Common myeloid progenitor, CD34-positive (primary cell): ENCODE measurements around the gene CD109.
A peak's percentile ranks its signal among the peaks of the same experiment; 100 is the strongest.
"Not testable (repeated sequence)": the region's sequence is repeated elsewhere in the genome, so short reads cannot be mapped to it uniquely, and the experiment has no call there.

Experiments used
- CTCF ChIA-PET: fragments of 350-600 bp; sonication (Branson Sonifier 250); formaldehyde crosslinking; loops from one replicate; lab custom pipeline; 2021; ENCODE audit warnings: antibody characterized with exemption; lab: Charles Lee
- POLR2A ChIA-PET: fragments of 350-600 bp; sonication (Branson Sonifier 250); formaldehyde crosslinking; loops from one replicate; lab custom pipeline; 2021; ENCODE audit warnings: antibody characterized with exemption; lab: Charles Lee
- DNase-seq, 3 donors: peaks; one replicate each; pipeline versions ENCODE4 v3.0.0 to v3.0.0-alpha.2; 2013
- H3K27ac ChIP-seq, 2 experiments: 1 replicate in 1 of 2; 2 replicates in 1 of 2; pipeline ENCODE4 v1.7.0; 2013; ENCODE audit warnings: inconsistent platforms in 2 of 2, low read length in 2 of 2, mild to moderate bottlenecking in 2 of 2, low read depth in 1 of 2, moderate library complexity in 1 of 2; ENCODE audit not compliant: severe bottlenecking in 2 of 2, insufficient read depth in 1 of 2, poor library complexity in 1 of 2
- H3K27me3 ChIP-seq, 5 experiments: replicated peaks in 2 of 5; 1 replicate in 3 of 5; 2 replicates in 2 of 5; pipeline versions ENCODE4 v1.6.1 to v1.7.0; 2013; ENCODE audit warnings: low read length in 4 of 5, mild to moderate bottlenecking in 2 of 5, moderate library complexity in 2 of 5, inconsistent platforms in 1 of 5; ENCODE audit not compliant: insufficient read depth in 5 of 5, control insufficient read depth in 4 of 5
- H3K36me3 ChIP-seq, 4 experiments: 1 replicate in 2 of 4; 2 replicates in 2 of 4; pipeline versions ENCODE4 v1.6.1 to v1.7.0; 2013; ENCODE audit warnings: low read length in 3 of 4, control low read depth in 1 of 4, mild to moderate bottlenecking in 1 of 4; ENCODE audit not compliant: control insufficient read depth in 4 of 4, insufficient read depth in 4 of 4
- H3K4me1 ChIP-seq, 4 experiments: 1 replicate in 3 of 4; 2 replicates in 1 of 4; pipeline versions ENCODE4 v1.6.1 to v1.7.1; 2013; ENCODE audit warnings: low read length in 3 of 4, mild to moderate bottlenecking in 3 of 4, control low read depth in 1 of 4, inconsistent platforms in 1 of 4, moderate library complexity in 1 of 4; ENCODE audit not compliant: control insufficient read depth in 4 of 4, insufficient read depth in 4 of 4; ENCODE audit errors: control extremely low read depth in 1 of 4
- H3K4me3 ChIP-seq, 7 experiments: 1 replicate in 4 of 7; 2 replicates in 3 of 7; pipeline versions ENCODE4 v1.5.1 to v1.7.0; 2013; ENCODE audit warnings: mild to moderate bottlenecking in 7 of 7, low read length in 6 of 7, moderate library complexity in 6 of 7, inconsistent platforms in 2 of 7, low read depth in 2 of 7, control low read depth in 1 of 7; ENCODE audit not compliant: insufficient read depth in 4 of 7, control insufficient read depth in 1 of 7; ENCODE audit errors: extremely low read depth in 1 of 7
- H3K9me3 ChIP-seq, 5 experiments: 1 replicate in 4 of 5; 2 replicates in 1 of 5; pipeline versions ENCODE4 v1.6.1 to v1.7.1; 2013; ENCODE audit warnings: low read length in 4 of 5, mild to moderate bottlenecking in 2 of 5, inconsistent platforms in 1 of 5, low read depth in 1 of 5, moderate library complexity in 1 of 5; ENCODE audit not compliant: control insufficient read depth in 4 of 5, insufficient read depth in 2 of 5; ENCODE audit errors: control extremely low read depth in 1 of 5
- WGBS: methylation state at CpG from one replicate; pipeline ENCODE4 v1.1.5; 2013; ENCODE audit not compliant: insufficient coverage; 5-methylcytosine and 5-hydroxymethylcytosine counted together

CD109 gene

DNA sequence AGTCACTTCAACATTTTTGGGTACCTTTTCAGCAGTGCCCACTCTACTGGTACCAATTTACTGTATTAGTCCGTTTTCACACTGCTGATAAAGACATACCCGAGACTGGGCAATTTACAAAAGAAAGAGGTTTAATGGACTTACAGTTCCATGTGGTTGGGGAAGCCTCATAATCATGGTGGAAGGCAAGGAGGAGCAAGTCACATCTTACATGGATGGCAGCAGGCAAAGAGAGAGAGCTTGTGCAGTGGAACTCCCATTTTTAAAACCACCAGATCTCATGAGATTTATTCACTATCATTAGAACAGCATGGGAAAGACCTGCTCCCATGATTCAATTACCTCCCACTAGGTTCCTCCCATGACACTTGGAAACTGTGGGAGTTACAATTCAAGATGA lies 12.4 kb upstream of the CD109 start:
- H3K4me1 ChIP-seq, H3K4me3 ChIP-seq, H3K36me3 ChIP-seq, POLR2A ChIA-PET, DNase-seq, H3K9me3 ChIP-seq, H3K27ac ChIP-seq, H3K27me3 ChIP-seq: not testable (repeated sequence)
- WGBS, result 80% methylated on average over 1 of the region's 2 CpGs
- CTCF ChIA-PET, result interaction anchor here (0.8 to 2.8 kb wide), 3 partner anchors 9 to 50 kb away, joined by 4 to 14 read pairs (median 4); no protein-coding TSS in a partner anchor

DNA sequence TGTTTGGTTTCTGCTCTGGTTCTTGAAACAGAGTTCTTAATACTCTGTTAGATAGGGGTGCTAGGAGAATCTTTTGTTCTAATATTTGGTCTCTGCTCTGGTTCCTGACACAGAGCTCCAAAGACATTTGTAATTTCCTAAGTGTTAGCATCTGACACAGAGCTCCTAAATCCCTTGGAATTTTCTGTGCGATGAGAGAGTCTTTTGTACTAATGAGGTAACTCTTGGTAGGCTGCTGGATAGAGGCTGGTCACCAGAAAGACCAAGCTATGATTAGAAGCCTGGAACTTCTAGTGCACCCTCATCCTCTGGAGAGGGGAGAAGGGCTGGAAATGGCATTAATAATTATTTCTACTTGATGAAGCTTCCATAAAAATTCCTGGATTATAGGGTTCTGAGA lies 7.7 kb upstream of the CD109 start:
- H3K27ac ChIP-seq, result no peak overlapping the region
- H3K9me3 ChIP-seq, result peaks cover 0 to 7% (median 0%) of the 10 kb centered on the region in 5 experiments
- ChIA-PET POLR2A (no interaction called here), CTCF (interaction anchor here (0.6 to 10.3 kb wide), 7 partner anchors 11 to 60 kb away, joined by 3 to 68 read pairs (median 6); no protein-coding TSS in a partner anchor)
- H3K4me1 ChIP-seq, result peaks cover 0 to 5% (median 2%) of the 10 kb centered on the region in 4 experiments
- DNase-seq, result no peak
- no peaks in the 10 kb centered on the region for H3K36me3 ChIP-seq
- H3K4me3 ChIP-seq, result no peak overlapping the region
- WGBS, result 89% methylated on average over 1 of the region's 1 CpG
- no peaks in the 10 kb centered on the region for H3K27me3 ChIP-seq

DNA sequence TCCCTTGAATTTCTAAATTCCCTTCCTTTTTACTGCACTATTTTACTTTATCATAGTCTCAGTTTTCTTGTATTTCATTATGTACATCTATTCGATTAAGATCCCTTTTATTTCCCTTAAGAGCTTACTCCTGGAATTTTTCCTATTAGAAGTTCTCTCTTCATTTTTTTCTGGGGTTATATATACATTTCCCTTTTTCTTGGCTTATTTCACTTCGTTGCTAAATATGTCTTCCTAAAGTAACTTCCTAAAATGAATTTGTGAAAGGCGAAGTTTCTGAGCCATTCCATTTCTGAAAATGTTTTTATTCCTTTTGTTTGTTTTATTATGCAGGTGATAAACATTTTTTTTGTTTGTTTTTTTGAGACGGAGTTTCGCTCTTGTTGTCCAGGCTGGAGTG lies 5.9 kb upstream of the CD109 start:
- H3K9me3 ChIP-seq, result peaks cover 0 to 3% (median 0%) of the 10 kb centered on the region in 5 experiments
- no peak overlapping the region for H3K27ac ChIP-seq
- no peak overlapping the region for H3K4me3 ChIP-seq
- peaks cover 0 to 12% (median 9%) of the 10 kb centered on the region in 4 experiments for H3K4me1 ChIP-seq
- H3K36me3 ChIP-seq, result no peaks in the 10 kb centered on the region
- POLR2A ChIA-PET, result no interaction called here
- no peaks in the 10 kb centered on the region for H3K27me3 ChIP-seq
- CTCF ChIA-PET, result interaction anchor here (0.8 to 10.3 kb wide), 6 partner anchors 14 to 48 kb away, joined by 4 to 68 read pairs (median 6); no protein-coding TSS in a partner anchor
- no peak for DNase-seq
- WGBS, result 100% methylated on average over 1 of the region's 5 CpGs

DNA sequence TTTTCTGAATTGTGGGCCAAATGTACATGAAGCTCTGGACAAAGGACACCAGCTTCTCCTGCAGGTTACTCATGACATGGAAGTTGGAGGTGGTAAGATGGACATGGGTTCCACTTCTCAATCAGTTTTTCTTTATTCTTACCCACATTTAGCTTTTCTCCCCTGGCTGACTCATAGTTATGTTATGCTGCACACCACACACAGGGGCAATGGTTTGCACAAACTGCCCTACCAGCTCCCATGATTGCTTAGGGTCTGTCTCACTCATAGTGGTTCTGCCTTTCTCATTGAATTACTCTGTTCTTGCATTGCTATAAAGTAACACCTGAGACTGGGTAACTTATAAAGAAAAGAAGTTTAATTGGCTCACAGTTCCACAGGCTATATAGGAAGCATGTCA lies 4.5 kb upstream of the CD109 start:
- Histone ChIP-seq H3K27ac (no peak overlapping the region), H3K4me3 (no peak overlapping the region), H3K27me3 (no peaks in the 10 kb centered on the region), H3K9me3 (peaks cover 0 to 3% (median 0%) of the 10 kb centered on the region in 5 experiments), H3K4me1 (peaks cover 8 to 23% (median 16%) of the 10 kb centered on the region in 4 experiments), H3K36me3 (no peaks in the 10 kb centered on the region)
- CTCF ChIA-PET, result interaction anchor here (0.8 to 10.3 kb wide), 9 partner anchors 9 to 46 kb away, joined by 3 to 68 read pairs (median 4); no protein-coding TSS in a partner anchor
- DNase-seq, result peak in 1 of 3 donors; percentile 21
- POLR2A ChIA-PET, result interaction anchor here (0.6 kb wide), 1 partner anchor 21 kb away, joined by 3 read pairs; no protein-coding TSS in a partner anchor

DNA sequence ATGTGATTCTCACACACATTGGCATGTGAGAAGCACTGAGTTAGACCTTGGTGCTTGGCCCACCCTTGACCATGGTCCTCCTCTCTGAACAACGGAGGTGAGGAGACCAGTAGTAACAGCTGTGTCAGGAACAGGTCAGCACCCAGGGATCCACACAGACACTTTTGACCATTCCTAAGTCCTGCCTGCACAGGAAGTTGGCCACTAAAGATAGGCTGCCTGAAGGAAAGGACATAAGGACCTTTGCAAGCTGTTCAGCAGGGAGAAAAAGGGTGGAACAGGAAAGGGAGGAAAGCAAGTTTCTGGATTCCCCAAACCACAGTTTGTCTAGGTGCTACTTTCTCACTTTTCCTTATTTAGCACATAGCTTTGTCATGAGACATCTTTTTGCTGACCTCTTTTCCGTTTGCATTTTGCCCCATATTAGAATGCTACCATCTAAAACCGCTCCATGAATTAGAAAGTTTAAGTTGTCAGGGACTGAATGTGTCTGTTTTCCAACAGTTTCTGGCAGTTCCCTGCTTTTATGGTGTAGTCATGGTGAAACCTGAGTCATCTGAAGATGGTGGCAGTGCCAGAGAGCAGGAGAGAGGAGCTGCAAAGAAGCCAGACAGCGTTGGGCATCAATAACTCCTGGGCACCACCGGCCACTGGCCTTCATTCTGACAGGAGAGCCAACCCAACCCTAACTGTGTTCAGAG lies 1.1 kb upstream of the CD109 start:
- Histone ChIP-seq H3K4me1 (peaks cover 31 to 50% (median 43%) of the 10 kb centered on the region in 4 experiments), H3K9me3 (peaks cover 0 to 3% (median 0%) of the 10 kb centered on the region in 5 experiments), H3K27me3 (no peaks in the 10 kb centered on the region), H3K36me3 (peaks cover 0 to 4% (median 0%) of the 10 kb centered on the region in 4 experiments), H3K27ac (peak overlapping the region; percentile 86 to 94), H3K4me3 (peak overlapping the region in 6 of 7 experiments; percentile 82 to 97 (median 86))
- CTCF ChIA-PET, result interaction anchor here (0.7 to 10.3 kb wide), 6 partner anchors 18 to 45 kb away, joined by 3 to 68 read pairs (median 4); no protein-coding TSS in a partner anchor
- 32% methylated on average over 3 of the region's 5 CpGs for WGBS
- DNase-seq, result peak in 2 of 3 donors; percentile 69 to 74
- POLR2A ChIA-PET, result no interaction called here

DNA sequence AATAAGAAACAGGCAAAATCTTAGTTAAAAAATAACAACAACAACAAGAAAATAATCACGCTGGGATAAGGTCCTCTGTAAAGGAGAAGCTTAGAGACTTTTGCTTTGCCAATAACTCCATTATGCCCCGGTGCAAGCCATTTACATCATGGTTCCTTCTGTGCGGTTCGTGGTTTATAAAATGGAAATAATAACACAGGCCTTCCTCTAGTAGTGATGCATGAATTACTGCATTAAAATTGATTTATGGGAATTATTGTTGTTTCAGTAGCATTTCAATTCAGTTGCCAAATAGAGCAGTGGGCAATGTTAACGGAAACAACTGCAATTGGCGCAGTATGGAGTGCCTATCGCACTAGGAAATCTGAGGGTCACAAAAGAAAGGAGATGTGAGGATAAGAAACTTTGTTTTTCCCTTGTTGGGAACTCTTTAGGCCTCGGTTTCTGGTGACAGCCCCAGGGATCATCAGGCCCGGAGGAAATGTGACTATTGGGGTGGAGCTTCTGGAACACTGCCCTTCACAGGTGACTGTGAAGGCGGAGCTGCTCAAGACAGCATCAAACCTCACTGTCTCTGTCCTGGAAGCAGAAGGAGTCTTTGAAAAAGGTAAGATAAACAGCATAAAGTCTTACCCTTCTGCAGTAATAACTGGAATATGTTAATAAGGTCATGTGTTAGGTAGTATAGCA lies 1.1 kb downstream of the CD109 start:
- peak overlapping the region; percentile 31 to 97 (median 85) for H3K4me3 ChIP-seq
- H3K36me3 ChIP-seq, result peaks cover 0 to 16% (median 9%) of the 10 kb centered on the region in 4 experiments
- H3K27ac ChIP-seq, result peak overlapping the region; percentile 86 to 94
- peaks cover 0 to 3% (median 0%) of the 10 kb centered on the region in 5 experiments for H3K9me3 ChIP-seq
- ChIA-PET CTCF (interaction anchor here (0.9 to 1.5 kb wide), 4 partner anchors 17 to 42 kb away, joined by 3 to 4 read pairs (median 4); no protein-coding TSS in a partner anchor), POLR2A (interaction anchor here (1.1 kb wide), 1 partner anchor 17 kb away, joined by 7 read pairs; no protein-coding TSS in a partner anchor)
- peak in 2 of 3 donors; percentile 63 to 72 for DNase-seq
- H3K27me3 ChIP-seq, result no peaks in the 10 kb centered on the region
- 0% methylated on average over 6 of the region's 10 CpGs for WGBS
- H3K4me1 ChIP-seq, result peaks cover 31 to 57% (median 42%) of the 10 kb centered on the region in 4 experiments
